ENCODE results near the gene CCDC40.

GRCh38 chr17:80034791-80035686 is 1.4 kb upstream of the CCDC40 start:
- TF ChIP-seq CTCF (IDR thresholded peaks at IDR 0.05), result no peak
- TF ChIP-seq POLR2A (IDR thresholded peaks at IDR 0.05), result no peak

Measured in adrenal gland (tissue), 5 donors.